GM13976 (cell line): Measurements from ENCODE around the gene ATMIN.

Source experiments
- DNase-seq: peaks from one replicate; pipeline ENCODE4 v3.0.0; 2012; ENCODE audit warnings: low spot score
- in situ Hi-C: fragments of 300-500 bp; cut with MboI; formaldehyde crosslinking; loops from one replicate; pipeline ENCODE4 v1.12.0; 2022; ENCODE audit warnings: low sequenced_read_pairs, mixed read lengths, inconsistent platforms; ENCODE audit not compliant: unreplicated experiment
- TF ChIP-seq, protein P1 (sequence below): IDR thresholded peaks from 2 replicates; pipeline ENCODE4 v1.5.1; 2012; ENCODE audit warnings: borderline replicate concordance, mild to moderate bottlenecking; ENCODE audit not compliant: insufficient read depth; ENCODE audit errors: extremely low read depth, missing control alignments, control extremely low read depth

The ATMIN gene

GRCh38 chr16:81061307-81061640, 25.6 kb downstream of the ATMIN start:
- no peak for DNase-seq
- in situ Hi-C loops: no loop called here
- TF ChIP-seq, protein P1, sequence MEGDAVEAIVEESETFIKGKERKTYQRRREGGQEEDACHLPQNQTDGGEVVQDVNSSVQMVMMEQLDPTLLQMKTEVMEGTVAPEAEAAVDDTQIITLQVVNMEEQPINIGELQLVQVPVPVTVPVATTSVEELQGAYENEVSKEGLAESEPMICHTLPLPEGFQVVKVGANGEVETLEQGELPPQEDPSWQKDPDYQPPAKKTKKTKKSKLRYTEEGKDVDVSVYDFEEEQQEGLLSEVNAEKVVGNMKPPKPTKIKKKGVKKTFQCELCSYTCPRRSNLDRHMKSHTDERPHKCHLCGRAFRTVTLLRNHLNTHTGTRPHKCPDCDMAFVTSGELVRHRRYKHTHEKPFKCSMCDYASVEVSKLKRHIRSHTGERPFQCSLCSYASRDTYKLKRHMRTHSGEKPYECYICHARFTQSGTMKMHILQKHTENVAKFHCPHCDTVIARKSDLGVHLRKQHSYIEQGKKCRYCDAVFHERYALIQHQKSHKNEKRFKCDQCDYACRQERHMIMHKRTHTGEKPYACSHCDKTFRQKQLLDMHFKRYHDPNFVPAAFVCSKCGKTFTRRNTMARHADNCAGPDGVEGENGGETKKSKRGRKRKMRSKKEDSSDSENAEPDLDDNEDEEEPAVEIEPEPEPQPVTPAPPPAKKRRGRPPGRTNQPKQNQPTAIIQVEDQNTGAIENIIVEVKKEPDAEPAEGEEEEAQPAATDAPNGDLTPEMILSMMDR: no peak

GRCh38 chr16:81061871-81062608, 26.4 kb downstream of the ATMIN start:
- TF ChIP-seq, protein P1: no peak

GRCh38 chr16:81066681-81067080, 31.0 kb downstream of the ATMIN start:
- in situ Hi-C loops: no loop called here
- DNase-seq: no peak
- TF ChIP-seq, protein P1: no peak

More at GRCh38 chr16:81061871-81062608, 26.4 kb downstream of the ATMIN start:
- DNase-seq: no peak
- in situ Hi-C loops: no loop called here

DNA sequence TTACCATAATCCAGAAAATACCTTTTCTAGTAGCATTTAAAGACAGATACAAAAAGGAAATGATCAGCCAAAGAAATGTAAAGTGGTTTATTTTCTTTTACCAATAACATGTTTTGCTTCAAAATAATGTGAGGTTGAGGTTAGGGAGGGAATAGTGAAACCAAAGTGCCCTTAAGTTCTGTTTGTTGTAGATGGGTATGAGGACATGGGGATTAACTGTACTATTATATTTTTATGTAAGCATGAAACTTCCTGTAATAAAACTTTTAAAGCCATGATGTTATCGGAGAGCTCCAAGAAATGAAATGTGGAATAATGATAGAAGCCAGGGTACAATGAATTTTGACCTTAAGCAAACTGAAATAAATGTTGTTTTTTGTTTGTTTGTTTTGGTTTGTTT, 31.5 kb downstream of the ATMIN start:
- DNase-seq: no peak
- TF ChIP-seq, protein P1: no peak
- in situ Hi-C loops: no loop called here

DNA sequence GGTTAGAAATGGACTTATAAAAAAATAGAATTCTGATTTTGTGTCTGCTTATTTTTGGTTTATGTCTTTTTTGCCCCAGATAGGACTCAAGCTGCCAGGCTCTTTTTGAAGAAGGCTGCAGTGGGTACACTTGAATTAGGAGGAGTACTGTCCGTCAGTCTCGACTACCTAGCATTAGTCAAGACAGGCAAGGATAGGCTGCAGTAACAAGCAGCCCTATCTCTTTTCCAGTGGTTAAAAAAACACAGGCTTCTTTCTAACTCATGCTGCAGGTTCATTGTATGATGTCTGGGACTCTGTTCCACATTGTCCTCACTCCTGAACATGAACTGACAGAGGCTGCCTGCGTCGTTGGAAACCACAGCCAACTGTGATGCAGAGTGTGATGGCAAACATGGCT, 33.4 kb downstream of the ATMIN start:
- TF ChIP-seq, protein P1: no peak
- in situ Hi-C loops: no loop called here
- no peak for DNase-seq

DNA sequence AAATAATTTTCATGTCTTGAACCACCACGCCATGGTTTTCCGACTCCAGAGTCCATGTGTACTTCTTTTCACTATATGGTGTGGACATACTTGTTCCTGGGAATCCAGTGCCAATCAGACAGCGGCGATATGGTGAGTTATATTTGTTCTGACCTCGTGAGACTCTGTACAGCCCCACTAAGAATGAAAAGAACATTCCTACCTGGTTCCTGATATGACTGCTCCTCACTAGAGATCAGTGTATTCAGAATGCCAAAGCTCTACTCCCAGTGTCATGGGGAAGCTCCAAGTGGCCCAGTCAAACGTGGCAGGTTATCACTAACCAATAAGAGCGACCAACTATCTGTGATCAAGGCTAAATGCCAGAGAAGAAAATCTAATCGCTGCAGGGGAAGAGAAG, 35.3 kb downstream of the ATMIN start:
- in situ Hi-C loops: no loop called here
- TF ChIP-seq, protein P1: no peak
- no peak for DNase-seq
